ENCODE results near the gene TGFBR1.

TGFBR1 gene

DNA sequence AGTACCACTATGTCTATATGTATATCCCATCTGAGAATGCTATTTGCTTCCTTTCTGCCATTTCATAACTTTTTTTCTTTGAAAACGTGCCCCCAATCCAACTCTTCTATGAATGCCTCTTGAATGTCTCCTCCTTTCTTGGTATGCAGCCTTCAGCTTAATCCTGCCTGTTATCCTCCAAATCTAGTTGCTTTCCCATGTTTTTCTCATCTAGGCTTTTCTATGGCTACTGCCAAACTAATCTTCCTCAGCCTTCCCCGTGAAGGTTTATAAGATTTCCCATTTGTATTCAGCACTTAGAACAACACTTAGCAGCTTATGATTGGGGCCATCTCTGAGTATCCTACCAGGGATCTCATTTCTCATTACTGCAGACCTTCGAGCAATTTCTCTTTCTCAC, 2.5 kb downstream of the TGFBR1 start:
- no peak for DNase-seq (ENCODE audit: low spot score)

DNA sequence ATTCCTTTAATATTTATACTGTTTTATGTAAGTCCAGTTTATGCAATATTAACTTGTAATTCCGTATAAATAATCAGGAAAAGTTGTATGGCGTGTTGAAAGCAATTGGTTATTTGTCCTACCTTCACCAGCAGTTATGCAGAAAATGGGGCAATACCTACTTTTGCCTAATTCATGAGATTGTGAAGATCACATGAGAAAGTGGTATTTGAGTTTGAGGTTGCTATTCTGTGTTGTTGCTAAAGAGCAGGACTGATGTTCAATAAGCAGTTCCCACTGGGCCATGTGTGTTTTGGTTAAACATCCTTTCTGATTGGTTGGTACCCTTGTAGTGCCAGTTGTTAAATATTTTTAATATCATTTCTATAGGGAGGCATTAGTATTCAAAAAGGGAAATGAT, 3.2 kb downstream of the TGFBR1 start:
- DNase-seq (ENCODE audit: low spot score): no peak

DNA sequence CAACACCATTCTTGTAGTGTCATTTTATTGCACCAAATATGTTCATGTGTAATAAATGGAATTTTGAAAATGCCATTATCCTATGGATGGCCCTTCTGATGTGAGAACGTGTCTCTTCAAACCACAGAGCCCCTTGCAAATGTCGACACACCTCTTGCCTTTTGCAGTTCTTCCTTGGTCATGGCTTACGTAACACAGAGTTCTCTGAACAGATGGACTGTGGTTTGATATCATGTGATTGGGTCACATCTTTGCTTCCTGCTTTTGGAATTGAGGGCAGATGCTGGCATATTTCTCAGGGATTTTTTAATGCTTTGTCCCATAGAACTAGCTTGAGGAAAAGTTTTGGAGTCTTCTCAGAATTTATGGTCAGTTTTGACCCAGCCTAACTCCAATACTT, 4.6 kb downstream of the TGFBR1 start:
- DNase-seq (ENCODE audit: low spot score): no peak

GRCh38 chr9:99112750-99113413, 8.0 kb downstream of the TGFBR1 start:
- DNase-seq (ENCODE audit: low spot score): peak; percentile 74

DNA sequence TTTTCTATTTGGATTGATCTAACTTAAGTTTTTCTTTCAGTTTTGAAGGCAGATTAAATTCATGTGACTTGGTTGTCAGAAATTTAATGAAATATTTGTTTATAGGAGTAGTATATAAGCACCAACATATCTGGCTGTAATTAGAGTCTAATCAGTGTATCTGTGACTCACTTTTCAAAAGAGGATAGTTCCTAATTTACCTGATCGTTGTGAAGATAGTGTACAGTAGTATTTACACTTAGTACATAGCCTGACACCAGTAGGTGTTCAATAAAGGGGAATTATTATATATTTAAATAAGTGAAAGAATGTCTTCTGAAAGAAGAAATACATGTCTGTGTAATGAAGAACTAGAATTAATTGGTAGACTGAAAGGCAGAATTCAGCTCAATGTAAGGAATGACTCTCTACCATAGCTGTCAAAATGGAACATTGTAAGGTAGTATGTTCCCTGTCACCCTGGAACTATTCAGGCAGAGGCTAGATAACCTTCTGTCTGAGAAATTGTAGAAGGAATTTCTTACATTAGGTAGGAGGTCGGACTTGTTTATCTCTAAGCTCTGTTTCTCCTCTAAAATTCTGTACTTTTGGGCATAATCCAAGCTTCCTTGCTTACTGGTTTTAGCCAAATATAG, 8.6 kb downstream of the TGFBR1 start:
- no peak for DNase-seq (ENCODE audit: low spot score)

DNA sequence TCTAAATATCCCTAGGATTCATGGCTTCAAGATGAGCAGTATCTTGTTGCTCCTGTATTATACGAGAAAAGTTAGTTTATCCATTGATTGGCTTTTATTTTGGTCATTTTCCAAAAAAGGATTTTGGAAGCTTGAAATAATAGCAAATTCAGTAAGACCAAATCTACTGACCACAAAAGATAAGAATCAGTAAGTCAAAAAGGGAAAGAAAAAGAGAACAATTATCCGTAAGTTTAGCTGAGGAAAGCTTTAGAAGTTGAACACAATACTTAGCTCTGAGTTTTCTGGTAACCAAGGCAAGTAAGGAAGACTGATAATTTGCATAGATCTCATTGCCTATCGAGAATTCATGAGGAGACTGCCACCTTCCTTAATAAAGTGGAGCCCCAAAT, 9.1 kb downstream of the TGFBR1 start:
- no peak for DNase-seq (ENCODE audit: low spot score)

GRCh38 chr9:99114846-99115500, 10.1 kb downstream of the TGFBR1 start:
- no peak for DNase-seq (ENCODE audit: low spot score)

DNA sequence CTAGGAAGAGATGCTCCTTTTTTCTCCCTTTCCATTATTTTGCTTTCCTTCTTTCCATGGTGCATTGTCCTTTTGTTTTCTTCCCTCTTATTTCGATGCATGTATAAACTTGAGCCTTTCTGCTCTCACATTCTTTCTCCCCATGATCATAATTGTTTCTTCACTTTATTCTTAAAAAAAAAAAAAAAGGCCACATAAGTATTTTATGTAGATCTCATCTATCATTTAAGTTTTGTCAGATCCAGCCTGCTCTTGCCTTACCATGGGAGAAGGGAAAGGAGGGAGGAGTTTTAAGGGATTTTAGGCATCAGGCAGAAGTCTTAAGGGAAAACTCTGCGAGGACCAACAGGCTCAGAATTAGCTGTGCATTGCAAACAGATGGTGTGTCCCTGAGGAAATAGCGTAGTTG, 11.1 kb downstream of the TGFBR1 start:
- no peak for DNase-seq (ENCODE audit: low spot score)

- DNase-seq (ENCODE audit: low spot score): no peak
Measured at GRCh38 chr9:99118782-99119466, 14.0 kb downstream of the TGFBR1 start.

- DNase-seq (ENCODE audit: low spot score): no peak
Measured at GRCh38 chr9:99119976-99120655, 15.2 kb downstream of the TGFBR1 start.

- no peak for DNase-seq (ENCODE audit: low spot score)
Measured at GRCh38 chr9:99121604-99122003, 16.7 kb downstream of the TGFBR1 start.

DNA sequence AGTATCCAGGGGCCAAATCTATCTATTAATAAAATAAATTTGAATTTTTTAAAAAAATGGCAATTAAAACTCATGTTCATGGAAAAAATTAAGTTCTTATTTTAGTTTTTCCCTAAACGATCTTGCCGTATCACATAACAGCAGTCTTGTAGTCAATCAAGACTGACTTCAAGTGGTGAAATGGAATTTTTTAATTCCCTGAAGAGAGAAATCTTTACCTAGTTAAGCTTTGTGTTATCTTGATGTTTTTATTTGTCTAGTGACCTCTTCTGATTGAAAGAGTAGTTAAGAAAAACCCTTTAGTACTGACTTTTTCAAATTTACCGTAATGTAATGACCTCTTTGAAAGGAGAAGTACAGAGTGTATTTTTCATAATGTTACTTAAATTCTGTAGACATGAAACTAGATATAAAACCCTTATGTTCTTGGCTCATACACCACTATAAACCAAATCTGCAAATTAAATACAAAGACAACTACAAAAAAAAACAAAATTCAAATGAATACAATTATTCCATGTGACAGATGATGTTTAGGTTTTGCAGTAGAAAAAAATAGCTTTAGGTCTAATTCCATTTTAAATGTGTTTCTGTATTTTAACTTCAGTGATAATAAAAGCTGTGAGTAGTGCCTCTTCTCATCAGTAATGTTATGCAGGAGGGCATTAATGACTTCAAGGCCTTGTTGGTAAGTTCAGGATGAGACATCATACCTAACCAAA, 19.8 kb downstream of the TGFBR1 start:
- DNase-seq (ENCODE audit: low spot score): no peak

GRCh38 chr9:99125446-99125845, 20.5 kb downstream of the TGFBR1 start:
- DNase-seq (ENCODE audit: low spot score): no peak

DNA sequence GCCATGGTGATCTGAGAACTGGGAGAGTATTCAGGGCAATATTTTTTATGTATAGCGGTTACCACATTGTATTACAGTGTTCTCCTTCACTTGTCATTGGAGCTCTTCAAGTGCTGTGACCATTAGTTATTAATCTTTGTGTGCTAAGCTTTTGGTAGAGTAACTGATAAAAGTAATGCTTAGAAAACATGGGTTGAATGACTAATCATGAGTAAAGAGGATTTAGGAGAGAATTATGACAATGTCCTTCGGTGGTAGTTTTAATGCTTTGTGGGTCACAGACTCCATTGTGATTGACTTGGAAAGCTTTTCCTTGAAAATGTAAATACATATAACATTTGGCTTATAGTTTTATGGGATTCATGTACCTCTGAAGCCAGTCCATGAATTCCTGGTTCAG, 21.4 kb downstream of the TGFBR1 start:
- DNase-seq (ENCODE audit: low spot score): no peak

DNA sequence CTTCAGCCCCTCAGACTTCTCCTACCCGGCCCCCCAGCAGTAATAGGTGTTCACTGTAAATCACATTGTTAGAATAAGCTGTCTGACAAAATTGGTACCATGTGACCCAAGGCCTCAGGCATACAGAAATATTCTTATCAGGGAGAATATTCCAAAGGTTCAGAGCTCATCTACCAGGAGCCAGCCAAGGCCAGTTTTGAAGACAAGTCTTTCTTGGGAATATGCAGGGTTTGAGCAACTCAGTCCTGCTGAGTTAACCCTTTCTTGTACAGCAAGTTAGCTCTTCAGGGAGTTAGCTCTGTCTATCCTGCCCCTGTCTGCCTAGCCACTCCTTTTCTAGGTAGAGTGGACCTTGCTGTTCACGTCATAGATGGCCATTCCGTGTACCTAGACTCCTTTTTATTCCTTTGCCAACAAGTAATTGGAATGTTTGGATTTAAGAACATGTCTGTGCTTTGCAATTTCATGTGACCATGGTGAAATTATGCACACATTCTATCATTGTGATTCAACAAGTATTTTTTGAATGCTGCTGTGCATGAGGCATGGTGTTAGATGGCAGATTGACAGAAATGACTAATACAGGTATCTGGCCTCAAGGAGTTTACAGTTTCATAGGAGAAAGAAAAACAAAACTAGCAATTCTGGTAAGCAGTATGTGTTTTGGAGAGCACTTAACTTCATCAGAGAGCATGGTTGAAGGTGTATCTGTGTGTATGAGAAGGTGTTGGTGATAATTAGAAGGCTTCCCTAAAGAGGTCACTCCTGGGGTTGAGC, 22.6 kb downstream of the TGFBR1 start:
- DNase-seq (ENCODE audit: low spot score): no peak

GRCh38 chr9:99128133-99128406, 23.2 kb downstream of the TGFBR1 start:
- DNase-seq (ENCODE audit: low spot score): no peak

GRCh38 chr9:99129091-99129490, 24.2 kb downstream of the TGFBR1 start:
- no peak for DNase-seq (ENCODE audit: low spot score)

- DNase-seq (ENCODE audit: low spot score): no peak
Measured at GRCh38 chr9:99130069-99130468, 25.2 kb downstream of the TGFBR1 start.

- no peak for DNase-seq (ENCODE audit: low spot score)
Measured at GRCh38 chr9:99133145-99133544, 28.2 kb downstream of the TGFBR1 start.

- DNase-seq (ENCODE audit: low spot score): no peak
Measured at GRCh38 chr9:99134893-99135341, 30.0 kb downstream of the TGFBR1 start.

DNA sequence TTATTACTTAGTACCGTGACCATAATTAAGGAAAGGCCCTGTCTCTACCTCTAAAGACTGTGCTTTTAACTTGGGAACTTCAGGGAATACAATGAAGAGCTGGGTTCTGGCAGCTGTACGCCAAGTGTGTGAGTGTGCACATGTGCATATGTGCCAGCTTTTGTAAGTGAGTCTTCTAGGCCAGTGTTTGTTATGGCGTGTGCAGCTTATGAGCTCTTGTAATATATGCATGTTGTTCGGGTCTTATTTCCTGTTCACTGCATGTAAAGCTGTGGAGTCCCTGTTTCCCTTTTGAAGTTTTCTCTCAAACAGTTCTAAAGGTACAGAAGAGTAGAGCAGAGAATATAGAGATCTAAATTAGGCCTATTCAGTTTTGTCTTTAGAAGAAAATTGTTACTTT, 30.5 kb downstream of the TGFBR1 start:
- DNase-seq (ENCODE audit: low spot score): no peak
